ENCODE results near the gene ZFR2.

- no peak for TF ChIP-seq POLR2AphosphoS5 (IDR thresholded peaks at IDR 0.05; ENCODE audit: low read depth, low read length)
- TF ChIP-seq CTCF (IDR thresholded peaks at IDR 0.05; ENCODE audit: control extremely low read depth in 1 of 3, insufficient read depth in 1 of 3, low read depth in 1 of 3, low read length in 3 of 3): no peak
- TF ChIP-seq CHD1 (IDR thresholded peaks at IDR 0.05; ENCODE audit: low read depth, low read length): no peak
- TF ChIP-seq RNF2 (IDR thresholded peaks at IDR 0.05; ENCODE audit: borderline replicate concordance, low read depth, low read length, missing control alignments, poor library complexity, severe bottlenecking): no peak
- no peak for TF ChIP-seq MAX (IDR thresholded peaks at IDR 0.05)
- TF ChIP-seq EZH2 (IDR thresholded peaks at IDR 0.05; ENCODE audit: low read depth, low read length, severe bottlenecking): no peak
- no peak for TF ChIP-seq EP300 (IDR thresholded peaks at IDR 0.05; ENCODE audit: borderline replicate concordance in 1 of 2, low read depth in 2 of 2, low read length in 2 of 2)
- TF ChIP-seq NRF1 (IDR thresholded peaks at IDR 0.05; ENCODE audit: low read depth, low read length): no peak
- no peak for TF ChIP-seq JUND (IDR thresholded peaks at IDR 0.05; ENCODE audit: low read length)
- no peak for TF ChIP-seq POLR2A (IDR thresholded peaks at IDR 0.05; ENCODE audit: control extremely low read depth in 1 of 2, low read depth in 2 of 2, low read length in 2 of 2)
- no peak for TF ChIP-seq GTF2F1 (IDR thresholded peaks at IDR 0.05; ENCODE audit: borderline replicate concordance, low read depth, low read length)
Measured at GRCh38 chr19:3893509-3894179, 24.8 kb upstream of the ZFR2 start.

Measured in H1 (cell line).